NCI-H187 treated with DMSO at 0.1 percent for 48 hours (cell line): Measurements from ENCODE around the gene CFDP1.
A peak's percentile ranks its signal among the peaks of the same experiment; 100 is the strongest.
"Not testable (repeated sequence)": the region's sequence is repeated elsewhere in the genome, so short reads cannot be mapped to it uniquely, and the experiment has no call there.

Source experiments
- DNase-seq: peaks from one replicate; lab custom pipeline; 2025; lab: John Stamatoyannopoulos, UW

The CFDP1 gene

DNA sequence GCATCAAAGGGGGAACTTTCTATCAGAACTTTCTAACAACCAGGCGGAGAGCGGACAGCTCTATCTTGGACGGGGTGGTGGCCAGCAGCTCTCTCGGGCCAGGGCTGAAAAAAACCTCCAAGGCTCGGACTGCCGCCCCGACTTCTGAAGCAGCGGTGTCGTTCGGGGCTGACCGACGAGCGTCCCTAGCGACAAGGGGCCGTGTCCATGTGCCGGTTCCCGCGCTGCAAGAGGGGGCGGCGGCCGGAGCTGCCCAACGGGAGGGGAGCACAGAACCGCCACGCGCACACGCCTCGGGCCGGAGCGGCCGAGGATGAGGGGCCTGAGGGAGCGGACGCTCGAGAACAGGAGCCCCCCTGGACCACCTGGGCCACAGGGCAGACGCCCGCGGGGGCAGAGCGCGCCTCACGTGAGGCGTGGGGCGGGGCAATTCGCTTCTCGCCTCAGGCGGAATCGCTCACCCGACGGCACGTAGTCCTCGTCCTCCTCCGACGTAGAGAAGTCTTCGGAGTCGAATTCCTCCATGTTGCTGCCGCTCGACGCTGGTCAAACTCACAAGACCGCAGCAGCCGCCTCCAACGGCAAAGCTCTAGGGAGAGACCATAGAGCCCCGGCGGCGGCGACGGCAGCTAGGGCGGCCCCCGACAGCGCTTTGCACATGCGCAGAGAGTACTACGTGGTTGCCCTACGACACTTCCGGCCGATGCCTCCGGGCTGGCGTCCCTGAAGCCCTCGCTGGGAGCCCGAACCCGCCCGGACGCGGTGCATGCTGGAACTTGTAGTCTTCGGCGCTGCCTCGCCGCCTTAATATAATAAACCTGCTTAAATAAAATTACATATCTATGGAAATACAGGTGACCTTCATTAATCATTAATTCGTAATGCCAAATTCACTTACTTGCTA lies at the start of gene CFDP1:
TSS of gene CFDP1 (minus strand) at position 676 of the 904 bp plus-strand sequence. CDS start at position 525, 151 bp downstream.
- peak; percentile 47 for DNase-seq

DNA sequence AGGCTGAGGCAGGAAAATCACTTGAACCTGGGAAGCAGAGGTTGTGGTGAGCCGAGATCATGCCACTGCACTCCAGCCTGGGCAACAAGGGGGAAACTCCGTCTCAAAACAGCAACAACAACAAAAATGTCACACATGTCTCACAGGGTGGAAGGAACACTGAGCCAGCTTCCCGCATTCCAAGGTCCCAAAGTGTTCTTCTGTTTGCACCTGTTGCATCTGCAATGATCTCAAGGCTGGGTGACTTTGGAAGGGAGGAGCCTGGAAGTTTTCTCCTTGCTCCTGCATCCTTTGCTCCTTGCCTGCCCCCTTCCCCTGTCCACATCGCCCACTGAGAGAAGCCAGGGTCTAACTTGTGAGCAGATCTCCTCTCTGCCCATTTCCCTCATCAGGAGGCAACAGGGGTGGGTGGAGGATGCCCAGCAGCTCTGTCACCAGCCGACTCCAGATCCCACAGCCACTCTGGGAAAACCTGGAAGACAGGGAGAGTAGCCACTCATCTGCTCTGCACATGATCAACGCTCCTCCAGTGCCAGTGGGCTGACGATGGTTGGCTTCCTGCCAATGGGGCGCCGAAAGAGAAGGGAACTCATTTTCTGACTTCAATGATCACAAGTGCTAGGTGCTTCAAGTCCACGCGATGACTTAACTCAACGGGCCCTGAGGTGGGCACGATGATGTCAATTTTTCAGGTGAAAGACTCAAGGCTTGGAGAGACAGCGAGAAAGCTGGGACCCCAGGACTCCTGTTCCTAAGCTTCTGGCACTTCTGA lies 49.3 kb upstream of the CFDP1 start:
- no peak for DNase-seq

DNA sequence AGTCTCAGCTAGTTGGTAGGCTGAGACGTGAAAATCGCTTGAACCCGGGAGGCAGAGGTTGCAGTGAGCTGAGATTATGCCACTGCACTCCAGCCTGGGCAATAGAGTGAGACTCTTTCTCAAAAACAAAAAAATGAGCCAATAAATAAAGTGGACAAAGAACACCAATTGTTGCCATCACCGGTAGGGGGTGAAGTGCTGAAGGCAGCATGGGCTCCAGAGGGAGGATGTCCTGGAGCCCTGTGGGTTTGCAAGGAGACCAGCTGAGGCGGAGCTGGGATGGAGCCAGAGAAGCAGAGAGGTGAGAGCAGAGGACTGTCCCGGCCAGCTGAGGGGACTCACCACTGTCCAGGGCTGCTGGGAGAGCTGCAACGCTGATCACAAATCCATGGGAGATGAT lies 48.2 kb upstream of the CFDP1 start:
- DNase-seq, result no peak

DNA sequence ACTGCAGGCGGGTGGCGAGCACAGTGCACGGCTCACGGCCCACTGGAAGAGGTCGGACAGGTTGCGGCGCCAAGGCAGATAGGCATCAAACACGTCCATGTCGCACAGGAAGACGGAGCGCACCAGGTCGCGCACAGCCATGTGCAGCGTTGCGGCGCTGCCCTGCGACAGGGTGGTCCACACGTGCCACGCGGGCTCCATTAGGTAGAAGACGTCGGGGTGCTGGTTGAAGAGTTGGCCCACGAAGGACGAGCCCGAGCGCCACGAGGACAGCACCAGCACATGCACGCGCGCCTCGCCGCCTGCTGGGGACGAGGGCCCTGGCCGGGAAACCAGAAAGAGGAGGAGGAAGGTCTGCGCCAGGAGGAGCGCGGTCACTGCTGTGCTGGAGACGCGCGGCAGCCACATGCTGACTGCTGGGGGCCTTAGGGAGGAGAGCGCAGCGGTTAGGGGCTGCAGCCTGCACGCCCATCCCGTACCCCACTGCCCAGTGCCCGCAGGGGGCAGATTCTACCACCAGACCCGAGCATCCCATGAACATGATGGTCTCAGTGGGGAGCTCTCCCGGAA lies 46.2 kb upstream of the CFDP1 start:
- DNase-seq, result no peak

DNA sequence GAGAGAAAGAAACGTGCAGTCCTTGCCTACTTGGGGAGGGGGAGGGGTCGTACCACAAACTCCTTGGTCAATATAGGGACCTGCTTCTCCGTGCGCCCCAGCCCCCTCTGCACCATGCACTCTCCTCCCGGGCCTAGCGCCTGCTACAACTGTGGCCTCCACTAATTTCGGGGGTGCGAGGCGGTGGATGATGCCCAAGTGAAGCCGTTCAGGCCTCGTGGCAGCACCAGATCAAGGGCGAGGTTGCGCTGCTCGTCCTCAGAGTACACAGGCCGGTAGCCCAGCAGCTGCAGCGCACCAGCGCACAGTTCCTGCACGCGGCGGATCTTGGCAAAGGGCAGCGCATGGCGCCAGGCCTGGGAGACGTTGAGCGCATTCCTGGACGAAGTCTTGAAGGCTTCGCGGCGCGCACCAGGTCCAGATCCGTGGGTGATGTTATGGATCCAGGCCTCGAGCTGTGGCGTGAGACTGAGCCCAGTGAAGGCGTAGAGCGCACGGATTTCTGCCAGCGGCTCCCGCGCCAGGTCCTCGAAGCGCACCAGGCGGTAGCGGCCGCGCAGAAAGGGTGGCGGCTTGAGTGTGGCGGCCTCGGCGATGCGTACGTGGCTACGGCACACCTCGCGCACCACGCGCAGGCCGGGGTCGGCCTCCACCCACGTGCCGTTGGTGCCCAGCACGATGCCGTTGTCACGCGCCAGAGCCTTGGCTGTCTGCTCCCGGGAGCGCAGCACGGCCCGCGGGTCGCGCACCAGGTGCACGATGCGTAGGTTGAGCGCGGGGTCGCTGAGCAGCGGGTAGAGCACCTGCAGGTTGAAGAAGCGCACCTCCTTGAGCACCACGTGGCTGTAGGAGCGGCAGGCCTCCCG lies 45.4 kb upstream of the CFDP1 start:
- DNase-seq, result no peak

DNA sequence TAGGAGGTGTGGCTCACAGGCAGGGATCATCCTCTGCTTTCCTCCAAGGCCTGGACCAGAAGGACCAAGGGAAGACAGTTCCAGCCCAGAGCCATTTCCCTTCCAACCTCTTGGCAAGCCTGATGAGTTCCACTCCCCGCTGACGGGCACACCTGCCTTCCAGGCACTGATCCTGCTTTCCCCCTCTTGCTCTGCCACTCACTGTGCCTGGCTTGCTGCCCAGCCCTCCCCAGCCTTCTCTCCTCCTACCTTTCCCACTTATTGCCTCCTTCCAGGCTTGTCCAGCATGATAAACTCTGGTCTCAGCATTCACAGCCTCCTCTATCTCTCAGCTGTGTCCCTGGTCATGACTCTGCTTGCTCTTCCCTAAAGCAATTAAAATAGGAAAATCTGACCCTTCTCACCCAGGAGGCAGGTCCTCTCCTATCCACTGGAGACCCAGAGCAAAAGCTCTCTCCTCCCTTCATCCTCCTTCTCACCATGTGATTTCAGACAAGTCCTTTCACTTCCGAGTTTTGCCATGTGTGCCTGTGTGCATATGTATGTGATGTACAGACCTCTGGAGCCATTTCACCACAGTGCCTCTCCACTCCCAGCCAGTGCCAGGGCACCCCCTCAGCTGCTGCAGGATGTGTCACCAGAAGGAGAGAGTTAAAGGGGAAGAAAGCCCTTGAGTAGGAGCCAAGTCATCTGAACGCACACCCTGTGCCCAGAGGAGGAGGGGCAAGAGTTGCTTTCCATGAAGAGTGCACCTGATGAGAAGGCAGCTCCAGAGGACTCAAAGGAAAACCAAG lies 44.6 kb upstream of the CFDP1 start:
- DNase-seq, result no peak

DNA sequence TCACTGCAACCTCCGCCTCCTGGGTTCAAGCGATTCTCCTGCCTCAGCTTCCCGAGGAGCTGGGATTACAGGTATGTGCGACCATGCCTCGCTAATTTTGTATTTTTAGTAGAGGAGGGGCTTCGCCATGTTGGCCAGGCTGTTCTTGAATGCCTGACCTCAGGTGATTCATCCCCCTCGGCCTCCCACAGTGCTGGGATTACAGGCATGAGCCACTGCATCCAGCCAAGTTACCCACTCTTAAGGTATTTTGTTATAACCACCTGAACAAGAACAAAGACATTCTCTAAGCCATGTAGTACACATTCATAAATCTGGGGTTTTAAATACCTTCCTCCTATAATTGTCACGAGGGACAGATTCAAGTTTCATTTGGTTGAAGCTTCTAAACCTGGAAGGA lies 43.5 kb upstream of the CFDP1 start:
- DNase-seq, result no peak

DNA sequence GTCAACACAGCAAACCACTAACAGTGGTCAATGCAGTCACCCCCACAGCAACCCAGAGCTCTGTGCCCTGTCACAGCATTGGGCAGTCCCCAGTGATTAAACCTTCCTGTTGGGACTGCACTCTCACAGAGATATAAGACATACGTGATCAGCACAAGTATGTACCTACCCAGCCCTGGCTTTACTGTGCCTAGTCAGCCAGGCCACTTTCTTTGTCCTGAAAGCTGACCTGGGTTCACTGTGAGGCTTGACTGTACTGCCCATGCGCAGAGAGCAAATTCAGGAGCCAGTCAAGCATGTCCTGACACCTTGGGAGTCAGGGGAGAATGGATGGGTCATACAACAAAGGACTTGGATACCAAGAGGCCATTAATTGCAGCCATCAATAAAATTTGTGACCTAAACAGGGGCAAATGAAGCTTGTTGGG lies 42.1 kb upstream of the CFDP1 start:
- no peak for DNase-seq

DNA sequence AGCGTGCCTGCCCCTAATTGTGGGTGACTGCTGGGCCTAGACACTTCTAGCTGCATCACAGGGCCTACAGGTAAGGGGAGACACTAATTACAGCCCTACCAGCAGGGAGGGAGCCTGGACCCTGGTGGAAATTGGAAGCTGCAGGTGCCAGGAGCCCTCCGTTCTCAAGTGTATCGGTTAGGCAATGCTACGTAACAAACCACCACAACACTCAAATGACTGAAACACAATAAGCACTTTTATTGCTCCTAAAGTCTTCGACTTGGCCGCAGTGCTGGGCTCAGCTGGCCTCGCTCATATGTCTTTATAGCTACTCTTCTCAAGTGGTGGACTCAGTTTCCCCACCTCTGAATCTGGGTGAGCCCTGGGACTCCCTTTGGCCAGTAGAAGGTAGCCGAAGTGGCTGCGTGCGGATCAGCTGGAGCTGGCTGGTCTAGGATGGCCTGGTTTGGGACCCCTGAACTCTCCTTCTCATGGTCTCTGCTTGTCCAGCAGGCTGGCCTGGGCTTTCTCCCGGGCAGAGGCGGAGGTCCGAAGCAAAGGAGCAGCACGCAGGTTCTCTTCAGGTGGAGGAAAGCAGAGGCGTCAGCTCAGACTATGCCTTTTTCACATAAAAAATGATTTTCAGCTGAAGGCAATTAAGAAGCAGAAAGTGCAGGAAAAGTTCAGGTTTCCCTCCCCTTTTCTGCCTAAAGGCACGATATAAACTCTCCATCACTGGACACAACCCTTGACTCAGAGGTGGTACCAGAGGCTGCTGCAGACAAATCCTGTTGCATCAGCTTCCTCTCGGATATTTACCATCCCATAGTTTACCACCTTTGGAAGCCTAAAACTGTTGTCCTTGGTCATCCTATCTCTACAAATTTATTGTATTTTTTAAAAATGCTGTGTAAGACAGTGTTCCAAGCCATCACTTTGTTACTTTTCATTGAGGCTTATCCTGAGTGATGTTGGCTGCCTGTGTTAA lies 39.9 kb upstream of the CFDP1 start:
- no peak for DNase-seq

DNA sequence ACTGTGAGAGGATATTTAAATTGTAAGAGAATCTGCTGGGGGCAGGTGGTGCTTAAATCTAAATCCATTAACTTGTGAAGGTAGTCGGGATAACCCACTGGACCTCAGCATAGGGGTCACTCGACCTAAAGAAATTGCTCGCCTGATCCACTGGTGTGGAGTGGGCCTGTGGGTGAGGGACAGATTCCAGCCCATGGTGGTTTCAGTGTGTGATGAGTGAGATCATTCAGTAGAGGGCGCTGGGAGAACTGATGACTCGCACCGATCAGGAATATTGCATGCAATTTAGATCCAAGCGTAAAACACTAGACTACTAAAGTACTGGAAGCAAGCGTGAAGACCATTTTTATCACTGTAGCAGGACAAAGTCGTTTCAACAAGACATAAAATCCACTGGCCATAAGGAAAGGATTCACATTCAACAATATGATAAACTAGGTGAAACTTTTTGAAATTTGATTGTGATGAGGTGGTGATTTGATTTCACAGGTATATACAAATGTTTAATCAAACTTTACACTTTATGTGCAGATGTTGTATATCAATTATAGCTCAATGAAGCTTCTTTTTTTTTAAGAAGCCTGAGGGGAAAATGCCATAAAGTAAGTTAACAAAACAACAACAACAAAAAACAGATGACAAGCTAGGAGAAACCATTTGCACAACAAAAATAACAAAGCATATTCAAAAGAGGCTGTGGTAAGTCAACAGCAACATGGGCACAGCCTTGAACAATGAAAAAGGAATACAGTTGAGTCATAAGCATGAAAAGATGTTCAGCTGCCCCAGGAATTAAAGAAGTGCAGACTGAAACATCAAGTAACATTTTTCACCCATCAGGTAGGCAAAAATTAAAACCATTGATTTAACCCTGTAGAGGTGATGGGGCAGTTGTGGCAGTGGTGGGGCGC lies 38.7 kb upstream of the CFDP1 start:
- no peak for DNase-seq

DNA sequence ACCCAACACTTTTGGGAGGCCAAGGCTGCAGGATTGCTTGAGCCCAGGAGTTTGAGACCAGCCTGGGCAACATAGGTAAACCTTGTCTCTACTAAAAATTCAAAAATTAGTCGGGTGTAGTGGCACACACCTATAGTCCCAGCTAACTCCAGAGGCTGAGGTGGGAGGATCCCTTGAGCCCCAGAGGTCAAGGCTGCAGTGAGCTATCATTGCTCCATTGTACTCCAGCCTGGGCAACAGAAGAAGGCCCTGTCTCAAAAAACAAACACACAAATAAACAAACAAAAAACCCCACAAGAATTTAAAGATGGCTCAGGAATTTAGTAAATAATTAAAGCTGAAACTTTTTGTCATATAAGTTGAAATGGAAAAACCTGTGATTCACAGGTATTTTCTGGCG lies 33.5 kb upstream of the CFDP1 start:
- no peak for DNase-seq

DNA sequence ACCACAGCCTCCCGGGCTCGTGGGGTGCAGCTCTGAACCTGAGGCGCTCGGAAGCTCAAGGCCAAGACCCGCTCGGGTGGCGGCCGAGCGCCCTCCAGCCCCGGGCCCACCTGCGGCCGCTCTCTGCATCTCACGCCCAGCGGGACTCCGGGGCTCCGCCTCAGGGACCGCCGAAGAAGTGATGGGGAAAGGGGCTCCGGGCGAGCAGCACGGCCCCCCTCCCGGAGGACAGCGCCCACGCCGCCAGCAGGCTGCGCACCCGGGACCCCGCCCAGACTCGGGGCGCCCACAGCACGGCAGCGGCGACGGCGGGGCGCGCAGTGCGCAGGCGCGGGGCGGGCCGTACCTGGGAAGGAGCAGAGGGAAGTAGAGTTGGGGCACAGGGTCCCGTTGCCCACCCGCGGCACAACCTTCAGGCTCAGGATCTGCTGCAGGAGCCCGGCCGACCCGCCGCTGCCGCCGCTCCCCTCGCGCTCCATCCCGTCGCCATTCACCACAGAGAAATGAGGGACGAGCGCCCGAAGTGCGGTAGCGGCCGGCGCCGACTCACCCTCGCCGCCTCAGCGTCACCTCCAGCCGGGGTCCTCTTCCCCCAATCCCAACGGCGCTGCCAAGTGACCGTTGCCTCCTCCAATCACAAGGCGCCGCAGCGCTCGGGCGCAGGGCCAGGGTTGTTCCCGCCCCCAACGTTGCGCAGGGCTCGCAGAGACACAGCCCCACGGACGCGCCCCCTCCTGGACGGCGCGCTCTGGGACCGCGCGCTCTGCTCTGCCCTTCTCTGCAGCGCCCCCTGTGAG lies 31.0 kb upstream of the CFDP1 start, which contains the start of gene TMEM170A:
TSS of gene TMEM170A (minus strand) at position 568 of the 797 bp plus-strand sequence. CDS start at position 479, 89 bp downstream.
- peak; percentile 62 for DNase-seq

DNA sequence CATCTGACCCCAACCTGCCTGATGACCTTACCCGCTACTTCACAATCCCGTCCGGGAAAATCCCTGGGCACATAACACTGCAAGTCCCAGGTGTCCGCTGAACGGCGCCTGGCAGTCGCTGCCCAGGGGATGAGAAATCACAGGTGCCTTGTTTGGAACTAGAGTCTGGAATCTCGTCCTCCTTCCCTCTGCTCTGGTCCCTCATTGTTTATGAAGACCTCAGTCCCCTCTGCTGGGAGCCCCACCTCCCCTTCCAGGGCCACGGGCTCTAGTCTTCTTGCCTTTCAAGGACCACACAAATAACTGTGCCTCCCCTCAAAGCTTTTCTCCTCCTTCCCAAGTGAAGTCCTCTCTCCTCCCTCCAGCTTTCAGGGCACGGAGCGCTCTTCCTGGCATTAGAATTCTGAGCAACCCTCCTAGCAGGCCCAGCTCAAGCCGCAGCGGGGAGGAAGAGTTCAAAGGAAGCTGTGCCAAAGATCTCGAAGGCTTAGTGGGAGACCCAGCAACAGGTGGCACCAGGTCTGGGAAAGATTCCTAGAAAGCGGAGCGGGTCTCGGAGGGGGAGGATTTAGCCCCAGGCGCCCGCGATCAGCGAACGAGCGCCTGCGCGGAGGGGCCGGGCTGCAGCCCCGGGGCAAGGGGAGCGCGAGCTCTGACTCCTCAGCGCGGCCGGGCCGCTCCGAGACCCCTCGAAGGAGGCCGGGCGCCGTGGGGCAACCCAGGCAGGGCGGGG lies 30.3 kb upstream of the CFDP1 start:
- DNase-seq, result not testable (repeated sequence)

DNA sequence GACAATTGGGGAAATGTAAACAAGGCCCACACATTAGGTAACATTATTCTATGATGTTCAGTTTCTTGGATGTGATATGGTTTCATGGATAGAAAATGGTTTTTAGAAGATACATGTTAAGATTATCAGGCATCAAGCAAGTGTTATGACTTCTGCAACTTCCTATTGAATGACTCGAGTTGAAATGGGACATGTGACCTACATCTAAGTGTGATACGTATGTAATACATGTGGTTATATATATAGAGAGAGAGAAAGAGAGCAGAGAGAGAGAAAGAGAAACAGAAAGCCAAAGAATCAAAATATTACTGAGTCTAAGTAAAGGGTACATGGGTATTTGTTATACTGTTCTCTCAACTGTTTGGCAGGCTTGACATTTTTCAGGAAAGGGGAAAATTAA lies 29.5 kb upstream of the CFDP1 start:
- DNase-seq, result no peak

DNA sequence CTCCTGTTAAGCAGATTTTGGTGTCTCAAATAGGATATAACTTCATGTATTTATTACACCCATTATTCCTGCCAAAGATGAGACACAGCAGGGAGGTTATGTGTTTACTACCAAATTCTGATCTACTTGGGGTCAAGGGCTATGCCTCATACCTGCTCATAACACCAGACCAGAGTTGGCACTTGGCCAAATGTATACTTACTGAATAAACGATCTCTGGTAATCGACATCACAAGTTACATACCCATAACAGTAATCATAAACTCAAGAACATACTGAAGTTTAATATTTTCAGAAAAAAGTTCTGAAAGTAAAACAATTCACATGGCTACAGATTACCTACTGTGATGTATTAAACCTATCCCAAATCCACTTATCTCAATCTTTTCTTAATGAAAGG lies 28.3 kb upstream of the CFDP1 start:
- no peak for DNase-seq

DNA sequence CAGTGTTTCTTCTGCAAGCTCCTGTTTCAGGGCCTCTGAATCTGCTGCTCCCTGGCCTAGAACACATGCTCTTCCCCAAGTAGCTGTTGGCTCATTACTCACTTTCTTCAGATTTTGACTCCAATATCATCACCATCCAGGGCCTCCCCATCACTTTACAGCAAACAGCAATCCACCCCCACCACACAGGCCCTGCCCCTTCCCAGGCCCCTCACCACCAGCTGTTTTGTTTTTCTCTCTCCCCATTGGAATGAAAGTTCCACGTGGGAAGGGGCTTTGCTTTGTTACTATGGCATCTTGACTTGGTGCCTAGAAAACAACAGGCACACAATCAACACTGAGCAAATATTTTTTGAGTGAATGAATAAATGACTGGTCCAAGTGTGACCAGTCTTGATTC lies 27.1 kb upstream of the CFDP1 start:
- DNase-seq, result no peak

DNA sequence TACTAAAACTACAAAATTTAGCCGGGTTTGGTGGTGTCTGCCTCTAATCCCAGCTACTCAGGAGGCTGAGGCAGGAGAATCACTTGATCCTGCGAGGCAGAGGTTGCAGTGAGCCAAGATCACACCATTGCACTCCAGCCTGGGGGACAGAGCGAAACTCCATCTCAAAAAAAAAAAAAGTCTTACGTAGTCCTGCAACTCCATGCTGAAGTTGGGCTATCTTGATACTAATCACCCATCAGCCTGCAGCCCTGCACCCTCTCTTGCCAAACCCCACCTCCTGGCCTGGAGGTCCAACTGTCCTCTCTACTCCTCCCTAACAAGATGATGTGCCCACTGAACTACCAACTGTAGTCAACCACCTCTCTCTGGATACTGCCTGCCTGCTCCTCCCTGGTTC lies 26.4 kb upstream of the CFDP1 start:
- DNase-seq, result no peak
